CD4-positive, alpha-beta T cell treated with Interleukin-15 for 1 hour (primary cell): ENCODE data around the gene HIP1.
"Not testable (repeated sequence)": the region's sequence is repeated elsewhere in the genome, so short reads cannot be mapped to it uniquely, and the experiment has no call there.

ENCODE experiments used
- DNase-seq: peaks from one replicate; pipeline ENCODE4 v3.0.0-alpha.2; 2020

The HIP1 gene

GRCh38 chr7:75712517-75713361 lies 26.0 kb downstream of the HIP1 start:
- DNase-seq: no peak

GRCh38 chr7:75711656-75712514 lies 26.9 kb downstream of the HIP1 start:
- DNase-seq: no peak

- DNase-seq: no peak
Observed at GRCh38 chr7:75711076-75711475, 27.7 kb downstream of the HIP1 start.

- no peak for DNase-seq
Observed at GRCh38 chr7:75704928-75705327, 33.8 kb downstream of the HIP1 start.

GRCh38 chr7:75702515-75702914 lies 36.2 kb downstream of the HIP1 start:
- no peak for DNase-seq

- DNase-seq: no peak
Observed at GRCh38 chr7:75699993-75700392, 38.7 kb downstream of the HIP1 start.

GRCh38 chr7:75698358-75698757 lies 40.4 kb downstream of the HIP1 start:
- DNase-seq: no peak

GRCh38 chr7:75696263-75697037 lies 42.3 kb downstream of the HIP1 start:
- DNase-seq: no peak

GRCh38 chr7:75694638-75695399 lies 43.9 kb downstream of the HIP1 start:
- DNase-seq: no peak

GRCh38 chr7:75693668-75694067 lies 45.1 kb downstream of the HIP1 start:
- not testable (repeated sequence) for DNase-seq

GRCh38 chr7:75691793-75692543 lies 46.8 kb downstream of the HIP1 start:
- DNase-seq: no peak

- no peak for DNase-seq
Observed at GRCh38 chr7:75690121-75690523, 48.6 kb downstream of the HIP1 start.

- DNase-seq: no peak
Observed at GRCh38 chr7:75689246-75690099, 49.3 kb downstream of the HIP1 start.

- DNase-seq: peak; percentile 29
Observed at GRCh38 chr7:75688200-75689136, 50.3 kb downstream of the HIP1 start.

- DNase-seq: no peak
Observed at GRCh38 chr7:75687246-75688088, 51.3 kb downstream of the HIP1 start.

GRCh38 chr7:75686551-75686950 lies 52.2 kb downstream of the HIP1 start:
- no peak for DNase-seq

- DNase-seq: not testable (repeated sequence)
Observed at GRCh38 chr7:75682052-75682451, 56.7 kb downstream of the HIP1 start.

- DNase-seq: no peak
Observed at GRCh38 chr7:75679060-75679459, 59.7 kb downstream of the HIP1 start.
